GM12878 (cell line): ENCODE results near the gene CCDC88C. TPM values are rescaled to one million over a fixed set of nuclear protein-coding genes. Genes with fewer than 3 reads are reported as not detected.
A peak's percentile ranks its signal among the peaks of the same experiment; 100 is the strongest.

Experiments
- ATAC-seq: fragments of 200-7000 bp; cut with Tn5 transposase; 3 replicates; pipeline ENCODE4 v1.9.1; 2020; ENCODE audit warnings: mild to moderate bottlenecking, moderate library complexity
- BruUV-seq: library from RNA; stranded (reverse); fragments of 400-500 nt; replicated peaks from 2 replicates; lab custom pipeline; 2021; lab: Mats Ljungman, UMichigan
- CTCF ChIA-PET: fragments of 300-600 bp; sonication (Branson Sonifier 250); formaldehyde crosslinking; extraction: SDS; loops from one replicate; lab custom pipeline; 2021; ENCODE audit warnings: inconsistent platforms; lab: Yijun Ruan, JAX
- POLR2A ChIA-PET: fragments of 350-600 bp; formaldehyde crosslinking; extraction: SDS; loops from one replicate; lab custom pipeline; 2021; ENCODE audit warnings: inconsistent platforms; lab: Charles Lee
- RAD21 ChIA-PET: fragments of 300-600 bp; sonication (Branson Sonifier 250); formaldehyde crosslinking; loops from one replicate; lab custom pipeline; 2023; ENCODE audit warnings: antibody characterized with exemption; ENCODE audit not compliant: unreplicated experiment; lab: Charles Lee
- SMC1A ChIA-PET: fragments of 300-600 bp; sonication (Branson Sonifier 250); formaldehyde crosslinking; loops from one replicate; lab custom pipeline; 2023; ENCODE audit not compliant: unreplicated experiment, uncharacterized antibody; lab: Charles Lee
- DNase-seq: peaks from one replicate; pipeline ENCODE4 v3.0.0-alpha.2; 2011; ENCODE audit warnings: low read depth, low spot score
- FAIRE-seq: peaks from 3 replicates; lab custom pipeline; 2011; peaks lifted over from hg19 to GRCh38; lab: Jason Lieb, UNC
- H2AFZ ChIP-seq: 2 replicates; pipeline ENCODE4 v1.6.0; 2011; ENCODE audit warnings: low read depth, low read length, control low read depth; ENCODE audit not compliant: control insufficient read depth
- H3K27ac ChIP-seq: 2 replicates; pipeline ENCODE4 v1.5.1; 2011; ENCODE audit warnings: control low read depth; ENCODE audit not compliant: control insufficient read depth, insufficient read depth
- H3K27me3 ChIP-seq, 2 experiments: replicated peaks in 1 of 2; 2 replicates each; pipeline versions ENCODE4 v1.6.0 to v1.6.1; 2011; ENCODE audit warnings: low read length in 1 of 2; ENCODE audit not compliant: control insufficient read depth in 2 of 2, insufficient read depth in 2 of 2
- H3K36me3 ChIP-seq, 2 experiments: 2 replicates each; pipeline ENCODE4 v1.5.1; 2011; ENCODE audit warnings: low read length in 1 of 2; ENCODE audit not compliant: control insufficient read depth in 2 of 2, insufficient read depth in 2 of 2
- H3K4me1 ChIP-seq: 2 replicates; pipeline ENCODE4 v1.6.1; 2011; ENCODE audit warnings: mild to moderate bottlenecking, low read length, moderate library complexity, mixed read lengths; ENCODE audit not compliant: control insufficient read depth, insufficient read depth
- H3K4me2 ChIP-seq: 2 replicates; pipeline ENCODE4 v1.6.0; 2011; ENCODE audit warnings: control low read depth; ENCODE audit not compliant: control insufficient read depth, insufficient read depth
- H3K4me3 ChIP-seq: fragments of 200-600 bp; sonication (generic); 2 replicates; pipeline ENCODE4 v1.5.1; 2016
- H3K79me2 ChIP-seq: 2 replicates; pipeline ENCODE4 v1.6.0; 2011; ENCODE audit warnings: low read length; ENCODE audit not compliant: control insufficient read depth, insufficient read depth
- H3K9ac ChIP-seq: 2 replicates; pipeline ENCODE4 v1.8.0; 2011; ENCODE audit warnings: low read length, control low read depth, mixed read lengths; ENCODE audit not compliant: control insufficient read depth, insufficient read depth
- H3K9me3 ChIP-seq: replicated peaks from 3 replicates; pipeline ENCODE4 v1.5.1; 2011; ENCODE audit warnings: mild to moderate bottlenecking, low read length; ENCODE audit not compliant: control insufficient read depth, insufficient read depth
- H4K20me1 ChIP-seq: 2 replicates; pipeline ENCODE4 v1.6.0; 2011; ENCODE audit not compliant: control insufficient read depth, insufficient read depth
- CBX5 ChIP-seq: sonication (generic); IDR thresholded peaks from 2 replicates; pipeline ENCODE4 v1.6.1; 2016; ENCODE audit warnings: low read depth, moderate library complexity, mild to moderate bottlenecking, inconsistent platforms
- GATAD2B ChIP-seq: fragments of 450-650 bp; conservative IDR thresholded peaks from 2 replicates; pipeline ENCODE4 v1.6.1; 2017; ENCODE audit warnings: low read depth, mild to moderate bottlenecking, moderate library complexity
- SMAD5 ChIP-seq: IDR thresholded peaks from 2 replicates; pipeline ENCODE4 v1.6.1; 2016; ENCODE audit warnings: antibody characterized with exemption, low read depth
- TCF12 ChIP-seq: IDR thresholded peaks from 2 replicates; pipeline ENCODE4 v1.6.1; 2011; ENCODE audit warnings: low read depth, mild to moderate bottlenecking, low read length
- WGBS: methylation state at CpG from one replicate; pipeline ENCODE4 v1.1.6; 2016; ENCODE audit warnings: low lambda C conversion rate; ENCODE audit not compliant: insufficient replicate concordance, insufficient coverage; ENCODE audit errors: missing lambda C conversion rate; 5-methylcytosine and 5-hydroxymethylcytosine counted together
- in situ Hi-C: fragments of 300-500 bp; cut with MboI; formaldehyde crosslinking; loops from 9 replicates; pipeline ENCODE4 v1.14.3; 2018; ENCODE audit warnings: mixed read lengths
- intact Hi-C: fragments of 100-400 bp; cut with micrococcal nuclease; formaldehyde crosslinking; loops from one replicate; pipeline ENCODE4 v1.14.2; 2022; ENCODE audit not compliant: unreplicated experiment
- polyA plus RNA-seq, 11 experiments: library from polyadenylated mRNA; depleted of rRNA in 4 of 11; unstranded in 6 of 11; stranded (reverse) in 5 of 11; fragments of >200 nt; fragmentation: Nextera tagmentation in 4 of 11; fragmentation: Illumina TruSeq in 1 of 11; extraction: Ambion mirVana in 4 of 11; extraction: Trizol in 1 of 11; gene quantifications; 1 replicate in 1 of 11; 2 replicates in 10 of 11; pipeline versions ENCODE4 v1.2.1 to v1.2.3, GENCODE V29; 2011 to 2016; ENCODE audit warnings: inconsistent platforms in 2 of 11, missing spikeins in 2 of 11, low read depth in 1 of 11
- total RNA-seq, 4 experiments: library from RNA; depleted of rRNA in 3 of 4; stranded (reverse); fragments of >200 nt in 3 of 4; fragmentation: Illumina TruSeq in 1 of 4; extraction: Trizol in 1 of 4; gene quantifications; 2 replicates each; pipeline versions ENCODE4 v1.2.1 to v1.2.3, GENCODE V29; 2013 to 2021
- TF ChIP-seq, protein P1 (sequence below): fragments of 450-650 bp; IDR thresholded peaks from 2 replicates; pipeline ENCODE4 v1.6.1; 2014; ENCODE audit warnings: mild to moderate bottlenecking

The CCDC88C gene
- total and polyA plus RNA-seq, 10 of the 15 experiments (the other 5 are each of a cell fraction or from before 2014, with no cell fraction given): 4.0 to 79.6 (median 36.6) TPM

DNA sequence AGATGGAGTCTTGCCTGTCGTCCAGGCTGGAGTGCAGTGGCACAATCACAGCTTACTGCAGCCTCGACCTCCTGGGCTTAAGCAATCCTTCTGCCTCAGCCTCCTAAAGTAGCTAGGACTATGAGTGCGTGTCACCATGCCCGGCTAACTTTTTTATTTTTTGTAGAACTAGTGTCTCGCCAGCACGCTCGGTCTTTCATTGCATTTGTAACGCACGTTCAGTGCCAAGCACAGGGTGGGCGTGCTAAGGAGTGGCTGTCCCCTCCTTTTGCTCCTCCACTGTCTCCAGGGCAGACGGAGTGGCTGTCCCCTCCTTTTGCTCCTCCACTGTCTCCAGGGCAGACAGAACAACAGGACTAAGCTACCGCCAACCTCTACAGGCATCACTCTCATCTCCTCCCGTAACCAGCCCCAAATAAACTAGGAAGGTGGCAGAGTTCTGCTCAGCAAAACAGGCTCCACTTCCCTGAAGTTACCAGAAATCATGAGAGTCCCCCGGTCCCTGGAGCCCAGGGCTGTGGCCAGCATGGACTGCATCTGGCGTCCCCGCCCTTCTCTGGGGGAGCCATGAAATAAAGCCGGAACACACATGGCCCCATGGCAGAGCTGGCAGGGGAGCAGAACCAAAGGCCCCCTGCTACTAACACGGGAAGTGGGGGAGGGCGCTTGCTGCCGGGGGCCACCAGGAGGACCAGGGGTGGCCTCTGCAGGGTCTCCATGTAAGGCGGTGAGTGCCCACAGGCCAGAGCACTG lies 60.2 kb downstream of the CCDC88C start:
- CTCF ChIA-PET: interaction anchor here (1.0 to 5.6 kb wide), 5 partner anchors 7 to 58 kb away, joined by 3 to 70 read pairs (median 12); partner anchors contain the start of gene CCDC88C
- no peaks in the 10 kb centered on the region for H3K9me3 ChIP-seq
- TF ChIP-seq GATAD2B: no peak
- no peak for TF ChIP-seq TCF12
- TF ChIP-seq SMAD5: no peak
- TF ChIP-seq, protein P1, sequence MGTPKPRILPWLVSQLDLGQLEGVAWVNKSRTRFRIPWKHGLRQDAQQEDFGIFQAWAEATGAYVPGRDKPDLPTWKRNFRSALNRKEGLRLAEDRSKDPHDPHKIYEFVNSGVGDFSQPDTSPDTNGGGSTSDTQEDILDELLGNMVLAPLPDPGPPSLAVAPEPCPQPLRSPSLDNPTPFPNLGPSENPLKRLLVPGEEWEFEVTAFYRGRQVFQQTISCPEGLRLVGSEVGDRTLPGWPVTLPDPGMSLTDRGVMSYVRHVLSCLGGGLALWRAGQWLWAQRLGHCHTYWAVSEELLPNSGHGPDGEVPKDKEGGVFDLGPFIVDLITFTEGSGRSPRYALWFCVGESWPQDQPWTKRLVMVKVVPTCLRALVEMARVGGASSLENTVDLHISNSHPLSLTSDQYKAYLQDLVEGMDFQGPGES: no peak
- TF ChIP-seq CBX5: no peak
- TF ChIP-seq, all 136 proteins: peak for 0
- DNase-seq: no peak
- RAD21 ChIA-PET: interaction anchor here (1.9 to 9.6 kb wide), 3 partner anchors 16 to 57 kb away, joined by 3 to 236 read pairs (median 79); partner anchors contain the start of gene CCDC88C
- Histone ChIP-seq H3K9ac (0 out of 2 replicates have a peak overlapping the region, but pooled peaks have one; percentile 7), H3K4me2 (peak overlapping the region; percentile 99), H4K20me1 (no peaks in the 10 kb centered on the region; the same call in 1 of the 2 replicates), H3K4me1 (peaks cover 56% of the 10 kb centered on the region), H3K27me3 (no peaks in the 10 kb centered on the region), H3K36me3 (peaks cover 25 to 35% of the 10 kb centered on the region in 2 experiments), H2AFZ (no peak overlapping the region), H3K27ac (peak overlapping the region; percentile 91; the same call in 1 of the 2 replicates), H3K4me3 (no peak overlapping the region), H3K79me2 (peaks cover 93% of the 10 kb centered on the region)
- POLR2A ChIA-PET: interaction anchor here (2.0 to 9.6 kb wide), 2 partner anchors 34 to 57 kb away, joined by 6 to 140 read pairs; partner anchors contain the start of gene CCDC88C
- WGBS: 92% methylated on average over 21 of the region's 21 CpGs
- no peak for ATAC-seq
- in situ Hi-C loops (loop anchor here (25.0 kb wide), 1 partner anchor 1405 kb away; no protein-coding TSS in a partner anchor), intact Hi-C loops (no loop called here)
- SMC1A ChIA-PET: interaction anchor here (3.5 to 13.7 kb wide), 3 partner anchors 13 to 59 kb away, joined by 36 to 349 read pairs (median 205); partner anchors contain the start of gene CCDC88C
- FAIRE-seq: no peak
- no TSS peak for BruUV-seq
